Measurements from ENCODE around the gene SIGLEC7. TPM values are rescaled to one million over a fixed set of nuclear protein-coding genes. Genes with fewer than 3 reads are reported as not detected.
"Not testable (repeated sequence)": the region's sequence is repeated elsewhere in the genome, so short reads cannot be mapped to it uniquely, and the experiment has no call there.

SIGLEC7 gene
- total RNA-seq, 2 experiments from 2014 or later, result 0.20 TPM; not detected in 1

DNA sequence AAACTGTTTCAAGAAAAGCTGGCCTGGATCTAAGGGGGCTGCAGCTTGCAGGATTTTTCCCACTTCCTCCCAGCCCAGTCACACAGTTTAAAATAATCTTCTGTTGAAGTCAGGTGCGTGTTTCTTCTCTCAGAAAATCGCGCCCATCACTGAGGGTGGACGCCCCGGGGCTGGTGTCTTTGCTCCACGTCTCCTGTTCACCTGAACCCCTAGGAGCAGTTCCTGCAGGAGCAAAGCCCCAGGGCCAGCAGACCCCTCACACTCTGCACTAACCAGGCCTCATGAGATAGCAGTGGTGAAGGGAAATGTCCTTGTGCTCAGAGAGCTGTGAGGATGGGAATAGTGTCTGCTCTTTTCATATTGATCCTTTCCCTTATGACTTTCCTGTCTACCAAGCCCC is 920 bp upstream of the SIGLEC7 start:
- Mint-ChIP-seq H3K27ac (no peak overlapping the region), H3K4me3 (no peak overlapping the region), H3K36me3 (ENCODE audit: low read depth) (no peaks in the 10 kb centered on the region), H3K9me3 (no peaks in the 10 kb centered on the region), H3K27me3 (peaks cover 10% of the 10 kb centered on the region), H3K4me1 (ENCODE audit: low read depth) (peaks cover 32% of the 10 kb centered on the region)
- no peak overlapping the region for H3K27ac ChIP-seq (ENCODE audit: low read depth in 1 of 2, low read length in 2 of 2)
- H3K27me3 ChIP-seq (ENCODE audit: control insufficient read depth in 1 of 2, insufficient read depth in 2 of 2, low read length in 2 of 2), result no peaks in the 10 kb centered on the region
- ChIA-PET POLR2A (no interaction called here), CTCF (no interaction called here)
- H3K9me3 ChIP-seq (ENCODE audit: control insufficient read depth in 1 of 2, insufficient read depth in 1 of 2, low read length in 2 of 2), result peaks cover 0 to 3% of the 10 kb centered on the region in 2 experiments
- TF ChIP-seq, protein P1, sequence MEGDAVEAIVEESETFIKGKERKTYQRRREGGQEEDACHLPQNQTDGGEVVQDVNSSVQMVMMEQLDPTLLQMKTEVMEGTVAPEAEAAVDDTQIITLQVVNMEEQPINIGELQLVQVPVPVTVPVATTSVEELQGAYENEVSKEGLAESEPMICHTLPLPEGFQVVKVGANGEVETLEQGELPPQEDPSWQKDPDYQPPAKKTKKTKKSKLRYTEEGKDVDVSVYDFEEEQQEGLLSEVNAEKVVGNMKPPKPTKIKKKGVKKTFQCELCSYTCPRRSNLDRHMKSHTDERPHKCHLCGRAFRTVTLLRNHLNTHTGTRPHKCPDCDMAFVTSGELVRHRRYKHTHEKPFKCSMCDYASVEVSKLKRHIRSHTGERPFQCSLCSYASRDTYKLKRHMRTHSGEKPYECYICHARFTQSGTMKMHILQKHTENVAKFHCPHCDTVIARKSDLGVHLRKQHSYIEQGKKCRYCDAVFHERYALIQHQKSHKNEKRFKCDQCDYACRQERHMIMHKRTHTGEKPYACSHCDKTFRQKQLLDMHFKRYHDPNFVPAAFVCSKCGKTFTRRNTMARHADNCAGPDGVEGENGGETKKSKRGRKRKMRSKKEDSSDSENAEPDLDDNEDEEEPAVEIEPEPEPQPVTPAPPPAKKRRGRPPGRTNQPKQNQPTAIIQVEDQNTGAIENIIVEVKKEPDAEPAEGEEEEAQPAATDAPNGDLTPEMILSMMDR (IDR thresholded peaks at IDR 0.05), result no peak
- no peak for ATAC-seq (ENCODE audit: poor library complexity)
- no peak overlapping the region for H3K4me3 ChIP-seq (ENCODE audit: low read length)
- no peak for DNase-seq
- H3K36me3 ChIP-seq (ENCODE audit: insufficient read depth, low read length), result no peaks in the 10 kb centered on the region
- intact Hi-C loops (cut with DNase I, micrococcal nuclease), result no loop called here
- peaks cover 37% of the 10 kb centered on the region for H3K4me1 ChIP-seq (ENCODE audit: insufficient read depth, low read length)

DNA sequence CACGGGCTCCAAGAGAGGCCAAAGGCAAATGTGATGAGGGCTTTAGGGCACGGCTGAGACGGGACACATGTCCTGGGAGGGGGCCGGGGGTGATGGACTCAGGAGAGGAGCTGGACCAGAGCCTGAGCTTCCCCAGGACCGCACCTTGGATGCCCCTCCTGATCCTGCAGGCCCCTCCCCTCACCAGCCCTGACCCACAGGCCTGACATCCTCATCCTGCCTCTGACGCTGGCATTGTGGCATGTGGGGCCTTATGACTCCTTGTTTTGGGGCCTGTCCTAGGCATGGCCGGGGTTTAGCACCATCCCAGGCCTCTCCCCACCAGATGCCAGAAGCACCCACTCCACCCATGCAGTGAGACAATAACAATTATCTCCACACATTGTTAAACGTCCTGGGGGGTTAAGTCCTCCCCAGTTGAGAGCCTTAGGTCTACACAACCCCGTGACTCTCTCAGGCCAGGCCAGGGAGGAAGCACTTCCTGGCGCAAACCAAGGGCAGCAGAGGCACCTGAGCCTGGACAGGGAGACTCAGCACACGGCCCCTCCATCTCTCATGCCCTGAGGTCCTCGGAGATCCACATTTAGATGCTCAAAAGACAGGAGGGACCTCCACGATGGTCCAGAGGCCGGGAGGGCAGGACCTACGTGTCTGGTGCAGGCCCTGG is 841 bp downstream of the SIGLEC7 start:
- H3K27ac Mint-ChIP-seq; intact Hi-C loops (cut with DNase I, micrococcal nuclease); H3K4me3 ChIP-seq (ENCODE audit: low read length); H3K9me3 Mint-ChIP-seq; CTCF ChIA-PET; H3K27me3 ChIP-seq (ENCODE audit: control insufficient read depth in 1 of 2, insufficient read depth in 2 of 2, low read length in 2 of 2); H3K27me3 Mint-ChIP-seq; POLR2A ChIA-PET; H3K36me3 Mint-ChIP-seq (ENCODE audit: low read depth); H3K9me3 ChIP-seq (ENCODE audit: control insufficient read depth in 1 of 2, insufficient read depth in 1 of 2, low read length in 2 of 2); DNase-seq; H3K4me3 Mint-ChIP-seq; ATAC-seq (ENCODE audit: poor library complexity); H3K36me3 ChIP-seq (ENCODE audit: insufficient read depth, low read length); H3K27ac ChIP-seq (ENCODE audit: low read depth in 1 of 2, low read length in 2 of 2): not testable (repeated sequence)
- H3K4me1 Mint-ChIP-seq (ENCODE audit: low read depth), result peaks cover 15% of the 10 kb centered on the region
- peaks cover 20% of the 10 kb centered on the region for H3K4me1 ChIP-seq (ENCODE audit: insufficient read depth, low read length)

DNA sequence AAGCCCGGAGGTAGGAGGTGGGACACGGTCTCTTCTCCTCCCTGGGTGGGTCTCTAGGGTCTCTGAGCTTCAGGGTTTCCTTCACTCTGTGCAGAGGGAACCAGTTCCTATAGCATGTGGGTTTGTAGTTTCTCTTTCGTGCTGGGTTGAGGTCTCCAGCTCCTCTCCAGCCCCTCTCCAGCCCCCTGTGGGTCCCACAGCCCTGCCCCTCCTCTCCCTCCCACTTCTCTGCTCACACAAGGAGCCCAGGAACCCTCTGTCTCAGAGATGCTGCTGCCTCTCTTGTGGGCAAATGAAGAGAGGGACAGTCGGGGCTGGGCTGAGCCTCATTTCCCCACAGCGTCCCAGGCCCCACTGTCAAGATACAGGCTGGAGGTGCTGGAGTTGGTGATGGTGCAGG is 1.4 kb downstream of the SIGLEC7 start:
- ChIA-PET CTCF (no interaction called here), POLR2A (no interaction called here)
- no peaks in the 10 kb centered on the region for H3K36me3 ChIP-seq (ENCODE audit: insufficient read depth, low read length)
- H3K27me3 Mint-ChIP-seq, result peaks cover 10% of the 10 kb centered on the region
- ATAC-seq (ENCODE audit: poor library complexity) (no peak), DNase-seq (no peak)
- H3K9me3 Mint-ChIP-seq, result no peaks in the 10 kb centered on the region
- peaks cover 13% of the 10 kb centered on the region for H3K4me1 Mint-ChIP-seq (ENCODE audit: low read depth)
- no peak overlapping the region for H3K27ac ChIP-seq (ENCODE audit: low read depth in 1 of 2, low read length in 2 of 2)
- H3K4me3 Mint-ChIP-seq, result no peak overlapping the region
- no peaks in the 10 kb centered on the region for H3K36me3 Mint-ChIP-seq (ENCODE audit: low read depth)
- H3K9me3 ChIP-seq (ENCODE audit: control insufficient read depth in 1 of 2, insufficient read depth in 1 of 2, low read length in 2 of 2), result peaks cover 0 to 3% of the 10 kb centered on the region in 2 experiments
- intact Hi-C loops (cut with DNase I, micrococcal nuclease), result no loop called here
- H3K27me3 ChIP-seq (ENCODE audit: control insufficient read depth in 1 of 2, insufficient read depth in 2 of 2, low read length in 2 of 2), result no peaks in the 10 kb centered on the region
- H3K27ac Mint-ChIP-seq, result no peak overlapping the region
- peaks cover 16% of the 10 kb centered on the region for H3K4me1 ChIP-seq (ENCODE audit: insufficient read depth, low read length)
- no peak overlapping the region for H3K4me3 ChIP-seq (ENCODE audit: low read length)
- TF ChIP-seq, protein P1 (IDR thresholded peaks at IDR 0.05), result no peak

DNA sequence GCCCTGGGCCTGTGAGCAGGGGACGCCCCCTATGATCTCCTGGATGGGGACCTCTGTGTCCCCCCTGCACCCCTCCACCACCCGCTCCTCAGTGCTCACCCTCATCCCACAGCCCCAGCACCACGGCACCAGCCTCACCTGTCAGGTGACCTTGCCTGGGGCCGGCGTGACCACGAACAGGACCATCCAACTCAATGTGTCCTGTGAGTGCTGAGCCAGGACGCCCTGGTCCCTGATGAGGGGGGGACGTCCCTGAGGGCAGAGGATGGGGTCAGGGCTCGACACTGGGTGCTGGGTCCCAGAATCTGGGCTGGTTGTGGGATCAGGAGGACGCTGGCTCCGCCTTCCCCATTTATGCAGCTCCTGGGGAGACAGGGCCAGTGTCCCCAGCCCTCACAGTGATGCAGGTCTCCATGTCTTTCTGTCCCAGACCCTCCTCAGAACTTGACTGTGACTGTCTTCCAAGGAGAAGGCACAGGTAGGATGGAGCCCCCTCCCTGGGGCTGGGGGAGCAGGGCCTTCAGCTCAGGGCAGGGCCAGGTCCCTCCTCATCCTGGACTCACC is 2.5 kb downstream of the SIGLEC7 start:
- ATAC-seq (ENCODE audit: poor library complexity), result no peak
- H3K4me1 ChIP-seq (ENCODE audit: insufficient read depth, low read length), result peaks cover 16% of the 10 kb centered on the region
- H3K27me3 ChIP-seq (ENCODE audit: control insufficient read depth in 1 of 2, insufficient read depth in 2 of 2, low read length in 2 of 2), result no peaks in the 10 kb centered on the region
- H3K4me1 Mint-ChIP-seq (ENCODE audit: low read depth), result peaks cover 5% of the 10 kb centered on the region
- ChIA-PET CTCF (no interaction called here), POLR2A (no interaction called here)
- no peak for DNase-seq
- no peak overlapping the region for H3K4me3 Mint-ChIP-seq
- intact Hi-C loops (cut with DNase I, micrococcal nuclease), result no loop called here
- H3K27ac Mint-ChIP-seq, result no peak overlapping the region
- no peak overlapping the region for H3K27ac ChIP-seq (ENCODE audit: low read depth in 1 of 2, low read length in 2 of 2)
- no peaks in the 10 kb centered on the region for H3K9me3 Mint-ChIP-seq
- peaks cover 10% of the 10 kb centered on the region for H3K27me3 Mint-ChIP-seq
- no peaks in the 10 kb centered on the region for H3K36me3 Mint-ChIP-seq (ENCODE audit: low read depth)
- H3K36me3 ChIP-seq (ENCODE audit: insufficient read depth, low read length), result no peaks in the 10 kb centered on the region
- no peak overlapping the region for H3K4me3 ChIP-seq (ENCODE audit: low read length)
- TF ChIP-seq, protein P1 (IDR thresholded peaks at IDR 0.05), result no peak
- peaks cover 0 to 3% of the 10 kb centered on the region in 2 experiments for H3K9me3 ChIP-seq (ENCODE audit: control insufficient read depth in 1 of 2, insufficient read depth in 1 of 2, low read length in 2 of 2)

Data from CD4-positive, alpha-beta T cell (primary cell).